WTC11 (cell line): ENCODE measurements around the gene HAUS8. TPM values are rescaled to one million over a fixed set of nuclear protein-coding genes. Genes with fewer than 3 reads are reported as not detected.

ENCODE experiments used
- ATAC-seq: fragments of 200-7000 bp; cut with Tn5 transposase; 2 replicates; pipeline ENCODE4 v1.10.0; 2021; ENCODE audit warnings: mild to moderate bottlenecking, moderate library complexity
- CTCF ChIA-PET: fragments of 300-600 bp; sonication (Branson Sonifier 250); formaldehyde crosslinking; loops from one replicate; lab custom pipeline; 2021; ENCODE audit warnings: antibody characterized with exemption; lab: Charles Lee
- POLR2A ChIA-PET: fragments of 350-600 bp; sonication (Branson Sonifier 250); formaldehyde crosslinking; loops from one replicate; lab custom pipeline; 2021; ENCODE audit warnings: antibody characterized with exemption; lab: Charles Lee
- DNase-seq: peaks from one replicate; pipeline ENCODE4 v3.0.0; 2021; ENCODE audit warnings: low spot score
- H3K27ac Mint-ChIP-seq: 2 replicates; pipeline ENCODE4 v1.8.0; 2021; ENCODE audit warnings: mixed read lengths
- H3K27me3 Mint-ChIP-seq: 2 replicates; pipeline ENCODE4 v1.8.0; 2021; ENCODE audit warnings: low read depth, mild to moderate bottlenecking, moderate library complexity, mixed read lengths
- H3K36me3 Mint-ChIP-seq: 2 replicates; pipeline ENCODE4 v1.8.0; 2021; ENCODE audit warnings: mixed read lengths
- H3K4me1 Mint-ChIP-seq: 2 replicates; pipeline ENCODE4 v1.8.0; 2022; ENCODE audit warnings: mixed read lengths
- H3K4me3 Mint-ChIP-seq: 2 replicates; pipeline ENCODE4 v1.8.0; 2021; ENCODE audit warnings: mild to moderate bottlenecking, moderate library complexity, mixed read lengths
- H3K9me3 Mint-ChIP-seq: 2 replicates; pipeline ENCODE4 v1.8.0; 2021; ENCODE audit warnings: mixed read lengths
- ATF1 ChIP-seq: sonication (generic); formaldehyde crosslinking; IDR thresholded peaks from 2 replicates; pipeline ENCODE4 v1.8.1; 2023; ENCODE audit warnings: mild to moderate bottlenecking, moderate library complexity, missing genetic modification reagents
- ATF2 ChIP-seq: sonication (generic); formaldehyde crosslinking; IDR thresholded peaks from 2 replicates; pipeline ENCODE4 v1.8.1; 2022; ENCODE audit warnings: low read depth, missing genetic modification reagents, borderline replicate concordance
- E2F5 ChIP-seq: sonication (generic); formaldehyde crosslinking; IDR thresholded peaks from 2 replicates; pipeline ENCODE4 v1.8.1; 2022; ENCODE audit warnings: mild to moderate bottlenecking, moderate library complexity, missing genetic modification reagents
- HMGA2 ChIP-seq: fragments of 250-450 bp; sonication (Bioruptor Pico); IDR thresholded peaks from 2 replicates; pipeline ENCODE4 v1.4.0; 2021; ENCODE audit warnings: mild to moderate bottlenecking, moderate library complexity
- JUN ChIP-seq: sonication (generic); formaldehyde crosslinking; IDR thresholded peaks from 2 replicates; pipeline ENCODE4 v1.8.0; 2023; ENCODE audit warnings: mild to moderate bottlenecking, missing genetic modification reagents
- KAT7 ChIP-seq: sonication (generic); formaldehyde crosslinking; IDR thresholded peaks from 2 replicates; pipeline ENCODE4 v1.8.1; 2023; ENCODE audit warnings: missing genetic modification reagents, mild to moderate bottlenecking, borderline replicate concordance
- MXD4 ChIP-seq: fragments of 250-450 bp; sonication (Bioruptor Pico); IDR thresholded peaks from 2 replicates; pipeline ENCODE4 v1.8.0; 2021; ENCODE audit warnings: mild to moderate bottlenecking, moderate library complexity, borderline replicate concordance
- PRRX2 ChIP-seq: fragments of 250-450 bp; sonication (Bioruptor Pico); IDR thresholded peaks from 2 replicates; pipeline ENCODE4 v1.8.0; 2021; ENCODE audit warnings: mild to moderate bottlenecking
- RELA ChIP-seq: sonication (generic); formaldehyde crosslinking; IDR thresholded peaks from 2 replicates; pipeline ENCODE4 v1.8.1; 2022; ENCODE audit warnings: missing genetic modification reagents, mild to moderate bottlenecking, borderline replicate concordance
- SP1 ChIP-seq: sonication (generic); formaldehyde crosslinking; conservative IDR thresholded peaks from 2 replicates; pipeline ENCODE4 v1.8.1; 2022; ENCODE audit warnings: missing genetic modification reagents
- TP53 ChIP-seq: sonication (generic); formaldehyde crosslinking; IDR thresholded peaks from 2 replicates; pipeline ENCODE4 v1.8.1; 2023; ENCODE audit warnings: mild to moderate bottlenecking, missing genetic modification reagents
- USF1 ChIP-seq: sonication (generic); formaldehyde crosslinking; IDR thresholded peaks from 2 replicates; pipeline ENCODE4 v1.8.0; 2022; ENCODE audit warnings: mild to moderate bottlenecking, missing genetic modification reagents
- ZNF232 ChIP-seq: sonication (generic); formaldehyde crosslinking; IDR thresholded peaks from 2 replicates; pipeline ENCODE4 v1.8.0; 2022; ENCODE audit warnings: mild to moderate bottlenecking, missing genetic modification reagents
- ZNF263 ChIP-seq: sonication (generic); formaldehyde crosslinking; IDR thresholded peaks from 2 replicates; pipeline ENCODE4 v1.8.1; 2022; ENCODE audit warnings: low read depth, mild to moderate bottlenecking, moderate library complexity, missing genetic modification reagents
- ZNF281 ChIP-seq: sonication (generic); formaldehyde crosslinking; IDR thresholded peaks from 2 replicates; pipeline ENCODE4 v1.8.0; 2023; ENCODE audit warnings: mild to moderate bottlenecking, missing genetic modification reagents
- ZNF416 ChIP-seq: fragments of 250-450 bp; sonication (Bioruptor Pico); IDR thresholded peaks from 2 replicates; pipeline ENCODE4 v1.9.0; 2021; ENCODE audit warnings: mild to moderate bottlenecking, inconsistent platforms
- total RNA-seq: library from RNA; stranded (reverse); gene quantifications from 3 replicates; pipeline ENCODE4 v1.2.3, GENCODE V29; 2021
- TF ChIP-seq, protein P1 (sequence below): fragments of 250-450 bp; sonication (Bioruptor Pico); IDR thresholded peaks from 2 replicates; pipeline ENCODE4 v1.9.0; 2021; ENCODE audit warnings: mild to moderate bottlenecking
- TF ChIP-seq, protein P2 (sequence below): sonication (generic); formaldehyde crosslinking; IDR thresholded peaks from 2 replicates; pipeline ENCODE4 v1.8.1; 2022; ENCODE audit warnings: mild to moderate bottlenecking, missing genetic modification reagents, moderate library complexity, borderline replicate concordance
- TF ChIP-seq, protein P3 (sequence below): sonication (generic); formaldehyde crosslinking; IDR thresholded peaks from 2 replicates; pipeline ENCODE4 v1.8.1; 2023; ENCODE audit warnings: mild to moderate bottlenecking, missing genetic modification reagents

HAUS8 gene
- total RNA-seq, 1 experiment from 2014 or later = 29.7 TPM

- TF ChIP-seq ATF2 (CRISPR knock-in tag) (no peak), USF1 (CRISPR knock-in tag) (no peak), ZNF281 (CRISPR knock-in tag) (no peak), KAT7 (no peak), TP53 (CRISPR knock-in tag) (no peak), ZNF232 (CRISPR knock-in tag) (no peak)
These were observed 11.8 kb downstream of the HAUS8 start (continued) for GRCh38 chr19:17063428-17063827.

GRCh38 chr19:17061691-17062090 is 13.6 kb downstream of the HAUS8 start:
- H3K27me3 Mint-ChIP-seq = no peaks in the 10 kb centered on the region
- no peak overlapping the region for H3K4me3 Mint-ChIP-seq
- H3K27ac Mint-ChIP-seq = no peak overlapping the region
- ChIA-PET CTCF (interaction anchor here (1.6 kb wide), 1 partner anchor 9 kb away, joined by 5 read pairs; no protein-coding TSS in a partner anchor), POLR2A (no interaction called here)
- ATAC-seq (no peak), DNase-seq (no peak)
- TF ChIP-seq MXD4 (no peak), JUN (CRISPR knock-in tag) (no peak), SP1 (CRISPR knock-in tag) (no peak), ZNF263 (CRISPR knock-in tag) (no peak), HMGA2 (CRISPR knock-in tag) (no peak), ATF1 (CRISPR knock-in tag) (no peak), PRRX2 (no peak), RELA (CRISPR knock-in tag) (no peak), ZNF416 (CRISPR knock-in tag) (no peak), E2F5 (no peak)
- TF ChIP-seq, protein P1, sequence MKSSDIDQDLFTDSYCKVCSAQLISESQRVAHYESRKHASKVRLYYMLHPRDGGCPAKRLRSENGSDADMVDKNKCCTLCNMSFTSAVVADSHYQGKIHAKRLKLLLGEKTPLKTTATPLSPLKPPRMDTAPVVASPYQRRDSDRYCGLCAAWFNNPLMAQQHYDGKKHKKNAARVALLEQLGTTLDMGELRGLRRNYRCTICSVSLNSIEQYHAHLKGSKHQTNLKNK (CRISPR knock-in tag) = no peak
- TF ChIP-seq, protein P2, sequence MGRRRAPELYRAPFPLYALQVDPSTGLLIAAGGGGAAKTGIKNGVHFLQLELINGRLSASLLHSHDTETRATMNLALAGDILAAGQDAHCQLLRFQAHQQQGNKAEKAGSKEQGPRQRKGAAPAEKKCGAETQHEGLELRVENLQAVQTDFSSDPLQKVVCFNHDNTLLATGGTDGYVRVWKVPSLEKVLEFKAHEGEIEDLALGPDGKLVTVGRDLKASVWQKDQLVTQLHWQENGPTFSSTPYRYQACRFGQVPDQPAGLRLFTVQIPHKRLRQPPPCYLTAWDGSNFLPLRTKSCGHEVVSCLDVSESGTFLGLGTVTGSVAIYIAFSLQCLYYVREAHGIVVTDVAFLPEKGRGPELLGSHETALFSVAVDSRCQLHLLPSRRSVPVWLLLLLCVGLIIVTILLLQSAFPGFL (CRISPR knock-in tag) = no peak
- TF ChIP-seq, protein P3, sequence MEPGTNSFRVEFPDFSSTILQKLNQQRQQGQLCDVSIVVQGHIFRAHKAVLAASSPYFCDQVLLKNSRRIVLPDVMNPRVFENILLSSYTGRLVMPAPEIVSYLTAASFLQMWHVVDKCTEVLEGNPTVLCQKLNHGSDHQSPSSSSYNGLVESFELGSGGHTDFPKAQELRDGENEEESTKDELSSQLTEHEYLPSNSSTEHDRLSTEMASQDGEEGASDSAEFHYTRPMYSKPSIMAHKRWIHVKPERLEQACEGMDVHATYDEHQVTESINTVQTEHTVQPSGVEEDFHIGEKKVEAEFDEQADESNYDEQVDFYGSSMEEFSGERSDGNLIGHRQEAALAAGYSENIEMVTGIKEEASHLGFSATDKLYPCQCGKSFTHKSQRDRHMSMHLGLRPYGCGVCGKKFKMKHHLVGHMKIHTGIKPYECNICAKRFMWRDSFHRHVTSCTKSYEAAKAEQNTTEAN (CRISPR knock-in tag) = no peak
- no peaks in the 10 kb centered on the region for H3K4me1 Mint-ChIP-seq
- H3K9me3 Mint-ChIP-seq = peaks cover 29% of the 10 kb centered on the region
- peaks cover 68% of the 10 kb centered on the region for H3K36me3 Mint-ChIP-seq
